ENCODE measurements around the gene PRAMEF9. TPM values are rescaled to one million over a fixed set of nuclear protein-coding genes. Genes with fewer than 3 reads are reported as not detected.

The PRAMEF9 gene
- total RNA-seq, 1 experiment from 2014 or later, result not detected

Other genes with a start within 250 kb of the PRAMEF9 start
- gene PRAMEF6, start 224.3 kb upstream of the PRAMEF9 start, total RNA-seq (2014; rRNA removed; shearing (Covaris generic)), result not detected in 2 replicates
- not detected in 2 replicates for gene PRAMEF27, start 115.3 kb upstream of the PRAMEF9 start, total RNA-seq (2014; rRNA removed; shearing (Covaris generic))
- gene HNRNPCL3, start 111.1 kb upstream of the PRAMEF9 start, total RNA-seq (2014; rRNA removed; shearing (Covaris generic)), result not detected in 2 replicates
- not detected in 2 replicates for gene PRAMEF25, start 101.1 kb upstream of the PRAMEF9 start, total RNA-seq (2014; rRNA removed; shearing (Covaris generic))
- gene HNRNPCL2, start 55.0 kb upstream of the PRAMEF9 start, total RNA-seq (2014; rRNA removed; shearing (Covaris generic)), result not detected in 2 replicates
- gene PRAMEF26, start 15.8 kb upstream of the PRAMEF9 start, total RNA-seq (2014; rRNA removed; shearing (Covaris generic)), result not detected in 2 replicates
- not detected in 2 replicates for gene HNRNPCL4, start 6.2 kb upstream of the PRAMEF9 start, total RNA-seq (2014; rRNA removed; shearing (Covaris generic))
- not detected in 2 replicates for gene PRAMEF13, start 29.6 kb downstream of the PRAMEF9 start, total RNA-seq (2014; rRNA removed; shearing (Covaris generic))
- not detected in 2 replicates for gene PRAMEF18, start 54.3 kb downstream of the PRAMEF9 start, total RNA-seq (2014; rRNA removed; shearing (Covaris generic))
- gene PRAMEF5, start 82.3 kb downstream of the PRAMEF9 start, total RNA-seq (2014; rRNA removed; shearing (Covaris generic)), result not detected in 2 replicates
- gene PRAMEF8, start 113.3 kb downstream of the PRAMEF9 start, total RNA-seq (2014; rRNA removed; shearing (Covaris generic)), result not detected in 2 replicates
- gene PRAMEF33, start 131.7 kb downstream of the PRAMEF9 start, total RNA-seq (2014; rRNA removed; shearing (Covaris generic)), result not detected in 2 replicates
- gene PRAMEF15, start 143.7 kb downstream of the PRAMEF9 start, total RNA-seq (2014; rRNA removed; shearing (Covaris generic)), result not detected in 2 replicates
- not detected in 2 replicates for gene PRAMEF14, start 175.3 kb downstream of the PRAMEF9 start, total RNA-seq (2014; rRNA removed; shearing (Covaris generic))
- not detected in 2 replicates for gene PRAMEF19, start 200.1 kb downstream of the PRAMEF9 start, total RNA-seq (2014; rRNA removed; shearing (Covaris generic))
- gene PRAMEF17, start 217.8 kb downstream of the PRAMEF9 start, total RNA-seq (2014; rRNA removed; shearing (Covaris generic)), result not detected in 2 replicates
- gene PRAMEF20, start 238.6 kb downstream of the PRAMEF9 start, total RNA-seq (2014; rRNA removed; shearing (Covaris generic)), result 0.16 and 1.7 TPM in 2 replicates